MG63 (cell line): Measurements from ENCODE around the gene KBTBD13. TPM values are rescaled to one million over a fixed set of nuclear protein-coding genes. Genes with fewer than 3 reads are reported as not detected.

ENCODE experiments used
- DNase-seq: peaks from one replicate; pipeline ENCODE4 v3.0.0-alpha.2; 2020
- H3K27me3 ChIP-seq: fragments of 250-450 bp; sonication (Bioruptor Pico); 2 replicates; pipeline ENCODE4 v1.5.1; 2020; ENCODE audit warnings: mild to moderate bottlenecking, moderate library complexity
- H3K36me3 ChIP-seq: fragments of 250-450 bp; sonication (Bioruptor Pico); 2 replicates; pipeline ENCODE4 v1.5.1; 2020; ENCODE audit warnings: mild to moderate bottlenecking, moderate library complexity
- H3K4me3 ChIP-seq: fragments of 250-450 bp; sonication (Bioruptor Pico); 2 replicates; pipeline ENCODE4 v1.5.1; 2020; ENCODE audit warnings: mild to moderate bottlenecking, moderate library complexity
- H3K9me3 ChIP-seq: fragments of 250-450 bp; sonication (Bioruptor Pico); 2 replicates; pipeline ENCODE4 v1.5.1; 2020; ENCODE audit warnings: mild to moderate bottlenecking, moderate library complexity
- total RNA-seq: library from RNA; depleted of rRNA; stranded (reverse); fragments of >200 nt; shearing (Covaris generic); gene quantifications from 2 replicates; pipeline ENCODE4 v1.2.3, GENCODE V29; 2014; ENCODE audit warnings: low replicate concordance; rRNA removed

Gene KBTBD13
- total RNA-seq, 1 experiment from 2014 or later: not detected

GRCh38 chr15:65105038-65105437 is 28.5 kb downstream of the KBTBD13 start:
- no peak for DNase-seq
- Histone ChIP-seq H3K9me3 (no peaks in the 10 kb centered on the region), H3K4me3 (no peak overlapping the region), H3K36me3 (peaks cover 39% of the 10 kb centered on the region), H3K27me3 (no peaks in the 10 kb centered on the region)

DNA sequence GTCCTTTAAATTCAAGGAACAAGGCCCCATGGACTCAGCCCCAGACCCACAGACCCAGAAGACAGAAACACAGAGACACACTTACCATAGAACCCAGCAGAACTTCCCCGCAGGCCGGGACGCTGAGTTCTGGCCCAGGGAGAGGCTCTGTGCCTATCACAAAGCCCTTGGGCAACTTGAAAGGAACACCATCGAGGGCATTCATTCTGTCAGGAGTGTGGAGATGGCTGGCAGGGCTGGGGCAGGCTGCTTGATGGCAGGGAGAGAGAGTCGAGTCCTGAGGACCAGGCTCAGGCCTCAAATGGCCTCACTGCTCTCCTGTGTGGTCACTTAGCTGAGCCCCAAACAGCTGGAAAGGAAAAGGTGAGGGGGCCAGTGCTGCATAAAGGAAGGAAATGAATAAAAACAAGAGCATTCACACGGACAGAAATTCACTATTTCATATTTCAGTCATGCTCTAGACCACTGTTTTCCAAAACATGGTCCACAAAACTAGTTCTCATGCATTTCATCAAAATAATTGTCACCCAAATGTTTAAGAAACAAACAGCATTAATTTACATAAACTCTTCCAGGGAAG is 29.6 kb downstream of the KBTBD13 start:
- no peaks in the 10 kb centered on the region for H3K9me3 ChIP-seq
- DNase-seq: no peak
- H3K27me3 ChIP-seq: no peaks in the 10 kb centered on the region
- no peak overlapping the region for H3K4me3 ChIP-seq
- H3K36me3 ChIP-seq: peaks cover 30% of the 10 kb centered on the region

GRCh38 chr15:65110676-65111292 is 34.2 kb downstream of the KBTBD13 start:
- Histone ChIP-seq H3K27me3 (no peaks in the 10 kb centered on the region), H3K36me3 (peaks cover 37% of the 10 kb centered on the region), H3K4me3 (no peak overlapping the region), H3K9me3 (no peaks in the 10 kb centered on the region)
- DNase-seq: peak; percentile 72

- H3K9me3 ChIP-seq: no peaks in the 10 kb centered on the region
- no peaks in the 10 kb centered on the region for H3K27me3 ChIP-seq
- no peak within 1 kb of the TSS for H3K4me3 ChIP-seq
- DNase-seq: no peak
- H3K36me3 ChIP-seq: peaks cover 58% of the 10 kb centered on the region
These were observed 38.5 kb downstream of the KBTBD13 start, which contains the start of gene UBAP1L for GRCh38 chr15:65115086-65115485. UBAP1L (minus strand) TSS chr15:65115200; CDS start chr15:65106215, 8,985 bp downstream.

DNA sequence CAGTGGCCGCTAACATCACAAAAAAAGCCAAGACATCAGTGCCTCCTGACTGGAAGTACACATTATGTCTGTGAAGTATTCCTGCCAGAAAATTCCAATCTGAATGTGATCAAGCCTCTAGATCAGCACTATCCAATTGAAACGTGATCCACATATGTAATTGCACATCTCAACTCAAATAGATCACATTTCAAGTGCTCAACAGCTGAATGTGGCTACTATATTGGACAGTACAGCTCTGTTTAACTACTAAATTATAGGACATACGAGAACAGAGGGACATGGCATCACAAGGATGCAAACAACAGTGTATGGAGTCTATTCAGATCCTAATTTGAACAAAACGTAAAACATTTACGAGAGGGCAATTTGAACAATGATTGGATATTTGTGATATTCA is 39.0 kb downstream of the KBTBD13 start:
- H3K36me3 ChIP-seq: peaks cover 61% of the 10 kb centered on the region
- no peak for DNase-seq
- no peaks in the 10 kb centered on the region for H3K27me3 ChIP-seq
- no peaks in the 10 kb centered on the region for H3K9me3 ChIP-seq
- H3K4me3 ChIP-seq: no peak overlapping the region

Other genes with a start within 250 kb of the KBTBD13 start
- gene PLEKHO2, start 234.8 kb upstream of the KBTBD13 start, total RNA-seq: 10.9 and 25.0 TPM in 2 replicates
- 3.3 and 4.7 TPM in 2 replicates for gene ANKDD1A, start 164.8 kb upstream of the KBTBD13 start, total RNA-seq
- 116 and 137 TPM in 2 replicates for gene SPG21, start 86.8 kb upstream of the KBTBD13 start, total RNA-seq
- 17.8 and 21.5 TPM in 2 replicates for gene MTFMT, start 47.1 kb upstream of the KBTBD13 start, total RNA-seq
- not detected in 2 replicates for gene SLC51B, start 31.4 kb upstream of the KBTBD13 start, total RNA-seq
- 2.7 and 4.7 TPM in 2 replicates for gene RASL12, start 8.8 kb upstream of the KBTBD13 start, total RNA-seq
- 0.43 and 1.0 TPM in 2 replicates for gene UBAP1L, start 38.5 kb downstream of the KBTBD13 start, total RNA-seq
- 32.6 and 43.7 TPM in 2 replicates for gene PDCD7, start 57.1 kb downstream of the KBTBD13 start, total RNA-seq
- 46.4 and 60.5 TPM in 2 replicates for gene CLPX, start 108.6 kb downstream of the KBTBD13 start, total RNA-seq
- not detected in 2 replicates for gene CILP, start 134.7 kb downstream of the KBTBD13 start, total RNA-seq
- 6.3 and 10.2 TPM in 2 replicates for gene PARP16, start 210.1 kb downstream of the KBTBD13 start, total RNA-seq
- gene RNU5A-1, start 219.3 kb downstream of the KBTBD13 start, total RNA-seq: not detected in 2 replicates
- gene RNU5B-1, start 227.9 kb downstream of the KBTBD13 start, total RNA-seq: not detected in 2 replicates